Measurements from ENCODE around the gene DSCAM.

DNA sequence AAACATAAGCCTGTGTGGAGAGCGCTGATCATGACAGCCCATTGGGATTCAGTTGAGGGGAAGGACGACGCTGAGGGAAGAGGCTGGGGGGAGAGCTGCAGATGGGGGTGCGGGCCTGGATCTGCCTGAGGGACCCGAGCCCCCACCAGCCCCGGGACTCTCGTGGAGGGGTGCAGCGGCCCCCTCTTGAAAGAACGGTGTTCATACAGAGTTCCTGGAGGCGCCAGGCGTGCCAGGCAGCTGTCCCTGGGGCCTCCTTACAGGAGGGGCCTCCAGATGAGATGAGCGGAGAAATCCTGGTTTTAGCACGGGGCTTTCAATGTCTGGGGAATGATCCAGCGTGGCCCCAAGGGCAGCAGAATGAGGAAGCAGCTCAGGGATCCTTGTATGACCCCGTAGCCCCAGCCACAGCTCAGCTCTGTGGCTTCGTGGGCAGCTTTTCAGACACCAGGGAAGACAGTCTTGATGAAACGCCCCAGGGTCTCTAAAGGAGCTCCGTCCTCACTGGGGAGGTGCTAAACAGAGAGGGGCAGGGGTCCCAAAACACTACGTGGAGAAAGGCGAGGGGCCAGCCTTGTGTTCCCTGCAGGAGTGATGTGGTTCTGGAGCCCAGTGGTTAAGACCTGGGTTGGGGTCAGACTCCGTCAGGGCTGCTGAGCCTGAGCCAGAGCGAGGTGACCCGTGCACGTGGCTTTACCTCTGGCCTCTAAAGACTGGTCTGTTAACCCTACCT lies 7.2 kb upstream of the DSCAM start:
- TF ChIP-seq, protein P1, sequence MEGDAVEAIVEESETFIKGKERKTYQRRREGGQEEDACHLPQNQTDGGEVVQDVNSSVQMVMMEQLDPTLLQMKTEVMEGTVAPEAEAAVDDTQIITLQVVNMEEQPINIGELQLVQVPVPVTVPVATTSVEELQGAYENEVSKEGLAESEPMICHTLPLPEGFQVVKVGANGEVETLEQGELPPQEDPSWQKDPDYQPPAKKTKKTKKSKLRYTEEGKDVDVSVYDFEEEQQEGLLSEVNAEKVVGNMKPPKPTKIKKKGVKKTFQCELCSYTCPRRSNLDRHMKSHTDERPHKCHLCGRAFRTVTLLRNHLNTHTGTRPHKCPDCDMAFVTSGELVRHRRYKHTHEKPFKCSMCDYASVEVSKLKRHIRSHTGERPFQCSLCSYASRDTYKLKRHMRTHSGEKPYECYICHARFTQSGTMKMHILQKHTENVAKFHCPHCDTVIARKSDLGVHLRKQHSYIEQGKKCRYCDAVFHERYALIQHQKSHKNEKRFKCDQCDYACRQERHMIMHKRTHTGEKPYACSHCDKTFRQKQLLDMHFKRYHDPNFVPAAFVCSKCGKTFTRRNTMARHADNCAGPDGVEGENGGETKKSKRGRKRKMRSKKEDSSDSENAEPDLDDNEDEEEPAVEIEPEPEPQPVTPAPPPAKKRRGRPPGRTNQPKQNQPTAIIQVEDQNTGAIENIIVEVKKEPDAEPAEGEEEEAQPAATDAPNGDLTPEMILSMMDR (IDR thresholded peaks at IDR 0.05): no peak
- TF ChIP-seq EZH2 (IDR thresholded peaks at IDR 0.05): no peak
- TF ChIP-seq EZH2phosphoT487 (IDR thresholded peaks at IDR 0.05): no peak
